Body of pancreas (tissue), 4 donors: ENCODE measurements around the gene SLC27A1. TPM values are rescaled to one million over a fixed set of nuclear protein-coding genes. Genes with fewer than 3 reads are reported as not detected.
A peak's percentile ranks its signal among the peaks of the same experiment; 100 is the strongest.
"Not testable (repeated sequence)": the region's sequence is repeated elsewhere in the genome, so short reads cannot be mapped to it uniquely, and the experiment has no call there.

Experiments
- ATAC-seq: fragments of 150-250 bp; one replicate; pipeline ENCODE4 v1.9.1; 2016
- DNase-seq, 4 donors: peaks; one replicate each; pipeline ENCODE4 v3.0.0-alpha.2; 2019
- H3K27ac ChIP-seq, 4 donors: fragments of 200-600 bp; sonication (generic); 1 replicate in 3 of 4; 2 replicates in 1 of 4; pipeline versions ENCODE4 v1.5.1 to v1.6.1; 2016 to 2019; ENCODE audit warnings: mild to moderate bottlenecking in 1 of 4, mixed read lengths in 1 of 4, moderate library complexity in 1 of 4
- H3K27me3 ChIP-seq, 2 donors: fragments of 200-600 bp; sonication (generic); one replicate each; pipeline ENCODE4 v1.6.0; 2016; ENCODE audit warnings: mild to moderate bottlenecking in 1 of 2
- H3K36me3 ChIP-seq, 2 donors: fragments of 200-600 bp; sonication (generic); replicated peaks in 1 of 2; 2 replicates each; pipeline ENCODE4 v1.5.1; 2016; ENCODE audit warnings: low read depth in 2 of 2; ENCODE audit not compliant: insufficient read depth in 1 of 2
- H3K4me1 ChIP-seq: fragments of 200-600 bp; sonication (generic); one replicate; pipeline ENCODE4 v1.6.0; 2016
- H3K4me3 ChIP-seq, 2 donors: fragments of 200-600 bp; sonication (generic); 1 replicate in 1 of 2; 2 replicates in 1 of 2; pipeline ENCODE4 v1.5.1; 2016 to 2019
- H3K9me3 ChIP-seq, 3 donors: fragments of 200-600 bp; sonication (generic); 1 replicate in 2 of 3; 2 replicates in 1 of 3; pipeline ENCODE4 v1.5.1; 2016
- CTCF ChIP-seq, 7 experiments: fragments of 450-650 bp in 4 of 7; fragments of 200-600 bp in 3 of 7; sonication (generic) in 3 of 7; IDR thresholded peaks; one replicate each; pipeline ENCODE4 v1.5.1; 2016 to 2019; ENCODE audit warnings: antibody characterized with exemption in 7 of 7
- POLR2A ChIP-seq, 3 donors: fragments of 450-650 bp; IDR thresholded peaks; one replicate each; pipeline ENCODE4 v1.6.1; 2016; ENCODE audit warnings: antibody characterized with exemption in 3 of 3, mild to moderate bottlenecking in 2 of 3
- WGBS, 2 donors: methylation state at CpG; one replicate each; pipeline ENCODE4 v1.1.5; 2017; 5-methylcytosine and 5-hydroxymethylcytosine counted together
- intact Hi-C: fragments of 100-400 bp; cut with DNase I; formaldehyde crosslinking; loops from one replicate; pipeline ENCODE4 v1.15.1; 2023
- total RNA-seq, 2 donors: library from RNA; depleted of rRNA; stranded (reverse); fragments of >200 nt; gene quantifications; one replicate each; pipeline ENCODE4 v1.1.0, GENCODE V29; 2016

Gene SLC27A1
- total RNA-seq, 2 donors from 2014 or later, result 21.1 to 25.7 TPM

GRCh38 chr19:17497149-17497798, 26.9 kb downstream of the SLC27A1 start:
- Histone ChIP-seq H3K4me1 (peaks cover 6% of the 10 kb centered on the region), H3K9me3 (no peaks in the 10 kb centered on the region), H3K4me3 (no peak overlapping the region), H3K27ac (no peak overlapping the region), H3K36me3 (no peaks in the 10 kb centered on the region), H3K27me3 (no peaks in the 10 kb centered on the region)
- ATAC-seq (no peak), DNase-seq (no peak)
- intact Hi-C loops, result no loop called here
- 78 to 81% methylated on average over 6 to 40 of the region's 41 CpGs for WGBS, 2 donors
- TF ChIP-seq CTCF (IDR thresholded peaks at IDR 0.05), result no peak
- no peak for TF ChIP-seq POLR2A (IDR thresholded peaks at IDR 0.05)

- 85 to 88% methylated on average over 10 to 12 of the region's 12 CpGs for WGBS, 2 donors
- ATAC-seq, H3K36me3 ChIP-seq, H3K4me3 ChIP-seq, H3K4me1 ChIP-seq, intact Hi-C loops, DNase-seq, H3K27me3 ChIP-seq, H3K9me3 ChIP-seq, H3K27ac ChIP-seq: not testable (repeated sequence)
Observed at GRCh38 chr19:17499025-17499424, 28.7 kb downstream of the SLC27A1 start.

- H3K9me3 ChIP-seq, result no peaks in the 10 kb centered on the region
- H3K4me3 ChIP-seq, result no peak overlapping the region
- H3K27ac ChIP-seq, result peak overlapping the region; percentile 30 to 53 (median 35)
- H3K27me3 ChIP-seq, result no peaks in the 10 kb centered on the region
- H3K36me3 ChIP-seq, result no peaks in the 10 kb centered on the region
- intact Hi-C loops, result no loop called here
- 64 to 67% methylated on average over 16 to 21 of the region's 21 CpGs for WGBS, 2 donors
- DNase-seq (peak in 2 of 4 donors; percentile 27 to 50), ATAC-seq (no peak)
- H3K4me1 ChIP-seq, result peaks cover 6% of the 10 kb centered on the region
- TF ChIP-seq CTCF (IDR thresholded peaks at IDR 0.05) (no peak), POLR2A (IDR thresholded peaks at IDR 0.05) (no peak)
Observed at GRCh38 chr19:17499648-17500446, 29.5 kb downstream of the SLC27A1 start.

GRCh38 chr19:17500447-17501198, 30.3 kb downstream of the SLC27A1 start:
- WGBS, 2 donors, result 91 to 100% methylated on average over 7 to 26 of the region's 27 CpGs
- no peak for TF ChIP-seq CTCF (IDR thresholded peaks at IDR 0.05)
- no peak for TF ChIP-seq POLR2A (IDR thresholded peaks at IDR 0.05)
- ATAC-seq, result no peak
- Histone ChIP-seq H3K4me1 (peaks cover 6% of the 10 kb centered on the region), H3K36me3 (no peaks in the 10 kb centered on the region), H3K4me3 (no peak overlapping the region), H3K27me3 (no peaks in the 10 kb centered on the region), H3K27ac (no peak overlapping the region), H3K9me3 (no peaks in the 10 kb centered on the region)
- DNase-seq, result no peak
- intact Hi-C loops, result no loop called here

- ATAC-seq (no peak), DNase-seq (no peak)
- no peak overlapping the region for H3K4me3 ChIP-seq
- no peaks in the 10 kb centered on the region for H3K27me3 ChIP-seq
- intact Hi-C loops, result no loop called here
- H3K36me3 ChIP-seq, result no peaks in the 10 kb centered on the region
- no peak overlapping the region for H3K27ac ChIP-seq
- no peak for TF ChIP-seq CTCF (IDR thresholded peaks at IDR 0.05)
- no peak for TF ChIP-seq POLR2A (IDR thresholded peaks at IDR 0.05)
- 94 to 96% methylated on average over 6 of the region's 6 CpGs for whole genome bisulfite sequencing, 2 donors
- H3K4me1 ChIP-seq, result peaks cover 2% of the 10 kb centered on the region
- H3K9me3 ChIP-seq, result no peaks in the 10 kb centered on the region
Observed at GRCh38 chr19:17503240-17503639, 32.9 kb downstream of the SLC27A1 start.
